CD4-positive, alpha-beta T cell treated with Interleukin-21 for 1 hour (primary cell): ENCODE data around the gene NFKB1.
A peak's percentile ranks its signal among the peaks of the same experiment; 100 is the strongest.
"Not testable (repeated sequence)": the region's sequence is repeated elsewhere in the genome, so short reads cannot be mapped to it uniquely, and the experiment has no call there.

ENCODE experiments used
- DNase-seq: peaks from one replicate; pipeline ENCODE4 v3.0.0-alpha.2; 2020

The NFKB1 gene, protein sequence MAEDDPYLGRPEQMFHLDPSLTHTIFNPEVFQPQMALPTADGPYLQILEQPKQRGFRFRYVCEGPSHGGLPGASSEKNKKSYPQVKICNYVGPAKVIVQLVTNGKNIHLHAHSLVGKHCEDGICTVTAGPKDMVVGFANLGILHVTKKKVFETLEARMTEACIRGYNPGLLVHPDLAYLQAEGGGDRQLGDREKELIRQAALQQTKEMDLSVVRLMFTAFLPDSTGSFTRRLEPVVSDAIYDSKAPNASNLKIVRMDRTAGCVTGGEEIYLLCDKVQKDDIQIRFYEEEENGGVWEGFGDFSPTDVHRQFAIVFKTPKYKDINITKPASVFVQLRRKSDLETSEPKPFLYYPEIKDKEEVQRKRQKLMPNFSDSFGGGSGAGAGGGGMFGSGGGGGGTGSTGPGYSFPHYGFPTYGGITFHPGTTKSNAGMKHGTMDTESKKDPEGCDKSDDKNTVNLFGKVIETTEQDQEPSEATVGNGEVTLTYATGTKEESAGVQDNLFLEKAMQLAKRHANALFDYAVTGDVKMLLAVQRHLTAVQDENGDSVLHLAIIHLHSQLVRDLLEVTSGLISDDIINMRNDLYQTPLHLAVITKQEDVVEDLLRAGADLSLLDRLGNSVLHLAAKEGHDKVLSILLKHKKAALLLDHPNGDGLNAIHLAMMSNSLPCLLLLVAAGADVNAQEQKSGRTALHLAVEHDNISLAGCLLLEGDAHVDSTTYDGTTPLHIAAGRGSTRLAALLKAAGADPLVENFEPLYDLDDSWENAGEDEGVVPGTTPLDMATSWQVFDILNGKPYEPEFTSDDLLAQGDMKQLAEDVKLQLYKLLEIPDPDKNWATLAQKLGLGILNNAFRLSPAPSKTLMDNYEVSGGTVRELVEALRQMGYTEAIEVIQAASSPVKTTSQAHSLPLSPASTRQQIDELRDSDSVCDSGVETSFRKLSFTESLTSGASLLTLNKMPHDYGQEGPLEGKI

DNA sequence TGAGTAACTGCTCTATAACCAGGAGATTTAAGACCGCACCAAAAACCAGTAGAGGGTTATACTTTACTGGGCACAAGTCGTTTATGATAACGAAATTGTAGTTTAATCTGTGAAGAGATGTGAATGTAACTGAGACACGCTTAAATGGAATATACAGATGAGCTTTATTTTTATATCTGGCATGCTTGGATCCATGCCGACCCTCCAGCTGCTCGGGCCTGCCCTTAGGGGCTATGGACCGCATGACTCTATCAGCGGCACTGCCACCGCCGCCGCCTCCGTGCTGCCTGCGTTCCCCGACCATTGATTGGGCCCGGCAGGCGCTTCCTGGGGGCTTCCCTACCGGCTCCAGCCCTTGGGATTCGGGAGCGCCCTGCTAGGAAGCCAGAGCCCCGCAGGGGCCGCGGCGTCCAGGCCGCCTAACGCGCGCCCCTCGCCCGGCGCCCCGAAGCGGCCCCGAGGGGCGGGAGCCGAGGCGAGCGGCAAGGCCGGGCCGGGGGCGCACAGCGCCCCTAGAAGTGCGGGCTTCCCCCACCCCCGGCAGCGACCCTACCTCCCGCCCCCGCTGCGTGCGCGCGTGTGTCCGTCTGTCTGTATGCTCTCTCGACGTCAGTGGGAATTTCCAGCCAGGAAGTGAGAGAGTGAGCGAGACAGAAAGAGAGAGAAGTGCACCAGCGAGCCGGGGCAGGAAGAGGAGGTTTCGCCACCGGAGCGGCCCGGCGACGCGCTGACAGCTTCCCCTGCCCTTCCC is at the start of gene NFKB1:
TSS of gene NFKB1 (plus strand) at position 664 of the 751 bp plus-strand sequence. CDS start 24,160 bp downstream, outside the sequence.
- DNase-seq: peak; percentile 95

GRCh38 chr4:102452854-102453253 is 48.3 kb upstream of the NFKB1 start:
- no peak for DNase-seq

GRCh38 chr4:102453827-102454226 is 47.3 kb upstream of the NFKB1 start:
- DNase-seq: no peak

DNA sequence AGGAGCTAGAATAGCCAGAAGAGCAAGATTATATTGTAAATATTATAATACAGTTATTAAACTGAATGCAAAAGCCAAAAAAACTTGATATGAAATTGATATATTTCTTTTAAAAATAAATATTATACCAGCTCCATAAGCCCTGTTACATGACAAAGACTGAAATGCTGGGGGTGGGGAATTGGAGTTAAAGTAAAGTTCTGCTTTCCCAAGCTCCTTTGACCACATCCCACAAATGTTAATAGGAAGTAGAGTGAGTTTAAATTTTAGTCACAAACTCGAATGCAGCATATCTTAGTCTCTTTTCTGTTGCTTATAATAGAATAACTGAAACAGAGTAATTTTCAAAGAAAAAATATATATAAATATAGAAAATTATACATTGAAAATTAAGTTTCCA is 46.9 kb upstream of the NFKB1 start:
- no peak for DNase-seq

GRCh38 chr4:102454981-102455685 is 46.0 kb upstream of the NFKB1 start:
- DNase-seq: no peak

- no peak for DNase-seq
Measured at GRCh38 chr4:102455750-102456149, 45.4 kb upstream of the NFKB1 start.

- no peak for DNase-seq
Measured at GRCh38 chr4:102466298-102466697, 34.9 kb upstream of the NFKB1 start.

DNA sequence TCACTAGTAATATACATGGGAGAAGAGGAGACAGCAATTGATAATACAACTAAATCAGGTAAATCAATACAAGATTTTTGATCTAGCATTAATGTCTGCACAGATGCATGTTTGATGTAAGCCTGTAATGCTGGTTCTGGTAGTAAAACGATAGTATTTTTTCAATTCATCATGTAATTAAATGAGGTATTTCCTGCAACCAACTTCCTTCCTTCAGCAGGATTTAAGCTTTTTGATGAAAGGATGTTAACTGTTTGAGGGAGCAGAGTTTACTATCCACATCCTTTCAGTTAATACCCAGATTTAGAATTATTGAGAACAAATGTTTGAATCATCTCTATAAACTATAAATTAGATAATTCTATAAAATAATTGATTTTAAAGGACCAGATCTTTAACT is 31.4 kb upstream of the NFKB1 start:
- DNase-seq: no peak

GRCh38 chr4:102472441-102473013 is 28.6 kb upstream of the NFKB1 start:
- DNase-seq: no peak

- no peak for DNase-seq
Measured at GRCh38 chr4:102473476-102473875, 27.7 kb upstream of the NFKB1 start.

- DNase-seq: no peak
Measured at GRCh38 chr4:102474736-102475504, 26.2 kb upstream of the NFKB1 start.

- DNase-seq: no peak
Measured at GRCh38 chr4:102477657-102478056, 23.5 kb upstream of the NFKB1 start.

GRCh38 chr4:102478186-102478585 is 23.0 kb upstream of the NFKB1 start:
- DNase-seq: no peak

GRCh38 chr4:102479832-102480231 is 21.3 kb upstream of the NFKB1 start:
- not testable (repeated sequence) for DNase-seq

DNA sequence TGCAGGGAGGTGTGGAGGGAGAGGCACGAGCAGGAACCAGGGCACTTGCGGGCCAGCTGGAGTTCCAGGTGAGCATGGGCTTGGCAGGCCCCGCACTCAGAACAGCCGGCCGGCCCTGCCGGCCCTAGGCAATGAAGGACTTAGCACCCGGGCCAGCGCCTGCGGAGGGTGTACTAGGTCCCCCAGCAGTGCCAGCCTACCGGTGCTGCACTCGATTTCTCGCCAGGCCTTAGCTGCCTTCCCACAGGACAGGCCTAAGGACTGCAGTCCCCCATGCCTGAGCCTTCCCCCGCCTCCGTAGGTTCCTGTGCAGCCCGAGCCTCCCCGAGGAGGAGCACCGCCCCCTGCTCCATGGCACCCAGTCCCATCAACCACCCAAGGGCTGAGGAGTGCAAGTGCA is 18.0 kb upstream of the NFKB1 start:
- no peak for DNase-seq

DNA sequence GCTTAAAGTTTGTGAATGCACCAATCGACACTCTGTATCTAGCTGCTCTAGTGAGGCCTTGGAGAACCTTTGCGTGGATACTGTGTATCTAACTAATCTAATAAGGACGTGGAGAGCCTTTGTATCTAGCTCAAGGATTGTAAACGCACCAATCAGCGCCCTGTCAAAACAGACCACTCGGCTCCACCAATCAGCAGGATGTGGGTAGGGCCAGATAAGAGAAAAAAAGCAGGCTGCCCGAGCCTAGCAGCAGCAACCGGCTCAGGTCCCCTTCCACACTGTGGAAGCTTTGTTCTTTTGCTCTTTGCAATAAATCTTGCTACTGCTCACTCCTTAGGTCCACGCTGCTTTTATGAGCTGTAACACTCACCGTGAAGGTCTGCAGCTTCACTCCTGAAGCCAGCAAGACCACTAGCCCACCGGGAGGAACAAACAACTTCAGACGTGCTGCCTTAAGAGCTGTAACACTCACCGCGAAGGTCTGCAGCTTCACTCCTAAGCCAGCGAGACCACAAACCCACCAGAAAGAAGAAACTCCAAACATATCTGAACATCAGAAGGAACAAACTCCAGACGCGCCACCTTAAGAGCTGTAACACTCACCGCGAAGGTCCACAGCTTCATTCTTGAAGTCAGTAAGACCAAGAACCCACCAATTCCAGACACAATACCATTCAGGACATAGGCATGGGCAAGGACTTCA is 17.0 kb upstream of the NFKB1 start:
- not testable (repeated sequence) for DNase-seq

- DNase-seq: no peak
Measured at GRCh38 chr4:102492531-102493241, 8.5 kb upstream of the NFKB1 start.

GRCh38 chr4:102493257-102493656 is 7.9 kb upstream of the NFKB1 start:
- no peak for DNase-seq

DNA sequence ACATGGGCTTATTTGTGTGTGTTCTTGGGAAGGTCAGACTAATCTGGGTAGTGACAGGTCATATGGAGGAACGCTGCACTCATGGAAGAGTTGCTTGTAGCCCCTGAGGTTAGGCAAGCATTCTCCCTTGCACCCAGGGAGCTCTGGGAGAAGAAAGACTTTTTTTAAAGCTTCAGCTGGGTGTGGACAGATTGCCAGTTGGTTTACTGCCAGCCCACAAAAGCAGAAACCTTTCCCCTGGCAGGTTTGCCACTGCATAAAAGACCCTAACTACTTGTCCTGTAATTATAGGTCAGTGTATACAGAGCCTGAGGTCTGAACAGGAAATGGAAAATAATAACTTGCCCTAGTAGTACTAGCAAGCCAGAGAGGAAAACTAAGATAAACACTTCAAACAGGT is 7.4 kb upstream of the NFKB1 start:
- DNase-seq: no peak

GRCh38 chr4:102494603-102495002 is 6.6 kb upstream of the NFKB1 start:
- DNase-seq: no peak
